Raji (cell line): ENCODE measurements around the gene C4orf50.

ENCODE experiments used
- POLR2A ChIP-seq: IDR thresholded peaks from 2 replicates; pipeline ENCODE4 v1.6.1; 2011; ENCODE audit warnings: low read depth, low read length, control low read depth; ENCODE audit not compliant: insufficient read depth

Gene C4orf50

DNA sequence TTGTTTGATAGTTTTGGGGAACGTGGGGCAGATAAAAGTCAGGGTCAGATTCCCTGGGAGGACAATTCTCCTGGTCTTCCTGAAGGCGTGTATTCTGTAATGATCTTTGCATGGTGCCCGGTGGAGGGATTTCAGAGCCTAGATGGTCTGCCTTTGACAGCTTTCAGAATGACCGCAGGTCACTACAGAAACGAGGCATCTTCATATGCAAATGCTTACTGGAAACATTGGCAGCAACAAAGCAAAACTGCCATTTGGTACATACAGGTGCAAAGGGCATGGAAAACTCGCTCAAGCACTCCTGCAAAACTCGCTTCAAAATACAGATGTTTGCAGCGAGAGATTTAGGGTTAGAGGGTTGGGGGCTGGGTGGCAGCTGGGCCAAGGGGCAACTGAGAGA, 8.8 kb downstream of the C4orf50 start:
- TF ChIP-seq POLR2A: no peak

GRCh38 chr4:6008766-6009385, 9.4 kb downstream of the C4orf50 start:
- no peak for TF ChIP-seq POLR2A

GRCh38 chr4:6008092-6008551, 10.1 kb downstream of the C4orf50 start:
- no peak for TF ChIP-seq POLR2A

GRCh38 chr4:6005175-6005574, 13.1 kb downstream of the C4orf50 start:
- TF ChIP-seq POLR2A: no peak

GRCh38 chr4:6002926-6003325, 15.3 kb downstream of the C4orf50 start:
- TF ChIP-seq POLR2A: no peak

- TF ChIP-seq POLR2A: no peak
Observed at GRCh38 chr4:6002492-6002833, 15.8 kb downstream of the C4orf50 start.

GRCh38 chr4:6001680-6002491, 16.3 kb downstream of the C4orf50 start:
- TF ChIP-seq POLR2A: no peak

- no peak for TF ChIP-seq POLR2A
Observed at GRCh38 chr4:5999830-6000365, 18.3 kb downstream of the C4orf50 start.

DNA sequence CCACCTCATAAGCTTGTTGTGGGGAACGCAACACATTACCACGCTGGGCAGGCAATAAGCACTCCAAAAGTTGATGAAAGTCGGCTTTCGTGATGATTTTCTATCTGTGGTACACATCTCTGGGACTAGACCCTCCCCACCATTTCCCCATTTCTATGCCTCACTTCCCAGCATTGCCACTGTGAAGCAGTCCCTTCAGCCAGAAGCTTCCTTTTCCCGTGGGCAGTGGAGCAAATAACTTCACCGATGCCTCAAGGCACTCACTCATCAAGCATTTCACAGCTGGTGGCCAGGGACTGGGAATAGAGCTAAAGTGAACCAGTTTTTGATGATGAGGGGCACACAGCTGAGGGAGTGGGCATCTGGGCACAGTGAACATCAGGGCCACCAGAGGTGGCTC, 18.9 kb downstream of the C4orf50 start:
- TF ChIP-seq POLR2A: no peak

DNA sequence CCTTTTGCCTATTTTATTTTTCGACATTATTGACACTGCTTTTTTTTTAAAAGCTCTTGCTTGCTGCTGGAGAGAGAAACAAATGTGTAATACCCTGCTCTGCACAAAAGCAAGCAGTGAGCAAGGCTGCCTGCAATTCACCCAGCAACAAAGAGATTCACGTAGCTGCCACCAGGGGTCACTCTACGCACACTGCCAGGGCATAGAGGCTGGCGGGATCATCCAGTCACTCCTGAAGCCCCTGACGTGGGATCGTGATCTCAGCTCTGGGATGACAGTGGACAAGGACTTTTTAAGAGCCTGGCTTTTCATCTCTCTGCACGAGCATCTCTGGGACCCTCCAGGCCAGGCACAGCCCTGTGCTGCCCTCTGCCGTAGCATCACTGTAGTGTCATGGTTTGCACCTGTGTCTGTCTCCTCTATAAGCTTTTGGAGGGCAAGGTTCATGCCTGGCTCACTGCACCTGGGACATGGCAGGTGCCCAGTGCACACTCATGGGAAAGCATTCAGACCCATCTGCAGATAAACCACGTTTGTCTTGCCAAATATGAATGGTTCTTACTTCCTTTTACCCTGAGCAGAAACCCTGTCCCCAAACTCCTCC, 19.8 kb downstream of the C4orf50 start:
- no peak for TF ChIP-seq POLR2A

GRCh38 chr4:5996641-5997040, 21.6 kb downstream of the C4orf50 start:
- TF ChIP-seq POLR2A: no peak

- no peak for TF ChIP-seq POLR2A
Observed at GRCh38 chr4:5995901-5996623, 22.2 kb downstream of the C4orf50 start.

DNA sequence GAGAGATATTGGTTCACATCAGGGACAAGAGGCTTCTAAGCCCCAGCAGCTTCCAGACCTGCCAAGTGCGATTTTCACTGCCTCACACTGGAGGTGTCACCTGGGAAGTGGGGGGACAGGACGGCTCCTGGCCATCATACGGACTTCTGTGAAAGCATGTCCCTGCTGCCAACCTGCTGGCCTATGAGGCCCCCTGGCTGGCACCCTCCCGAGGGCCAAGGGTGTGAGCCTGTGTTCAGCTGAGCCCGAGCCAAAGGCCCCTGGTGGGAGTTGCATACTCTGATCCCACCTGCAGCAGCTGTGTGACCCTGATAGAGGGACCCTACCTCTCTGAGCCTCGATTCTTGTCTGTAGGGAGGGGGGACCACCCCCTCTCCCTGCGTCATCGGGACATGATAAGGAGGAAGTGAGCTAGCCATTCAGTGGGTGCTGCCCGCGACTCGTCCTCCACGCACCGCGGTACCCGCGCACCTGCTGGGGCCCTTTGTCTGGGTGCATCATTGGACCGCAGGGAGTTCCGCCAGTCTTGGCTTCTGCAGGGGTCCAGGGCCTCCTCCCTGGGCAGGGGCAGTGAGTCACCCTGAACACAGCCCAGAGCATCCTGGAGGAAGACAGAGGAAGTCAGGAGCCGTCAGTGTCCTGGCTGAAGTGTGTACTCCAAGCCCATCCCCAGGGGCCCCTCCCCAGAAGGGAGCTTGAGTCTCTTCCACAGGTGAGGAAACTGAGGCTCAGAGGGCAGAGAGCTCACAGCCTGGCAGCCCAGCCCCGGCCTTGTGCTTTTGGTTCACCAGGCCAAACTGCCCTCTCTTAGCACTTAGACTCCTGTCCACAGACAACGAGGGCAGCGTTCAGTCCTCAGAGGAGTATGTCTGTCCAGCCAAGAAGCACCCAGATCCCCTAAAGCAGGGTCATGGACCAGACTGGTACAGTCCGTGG, 24.1 kb downstream of the C4orf50 start:
- TF ChIP-seq POLR2A: no peak

DNA sequence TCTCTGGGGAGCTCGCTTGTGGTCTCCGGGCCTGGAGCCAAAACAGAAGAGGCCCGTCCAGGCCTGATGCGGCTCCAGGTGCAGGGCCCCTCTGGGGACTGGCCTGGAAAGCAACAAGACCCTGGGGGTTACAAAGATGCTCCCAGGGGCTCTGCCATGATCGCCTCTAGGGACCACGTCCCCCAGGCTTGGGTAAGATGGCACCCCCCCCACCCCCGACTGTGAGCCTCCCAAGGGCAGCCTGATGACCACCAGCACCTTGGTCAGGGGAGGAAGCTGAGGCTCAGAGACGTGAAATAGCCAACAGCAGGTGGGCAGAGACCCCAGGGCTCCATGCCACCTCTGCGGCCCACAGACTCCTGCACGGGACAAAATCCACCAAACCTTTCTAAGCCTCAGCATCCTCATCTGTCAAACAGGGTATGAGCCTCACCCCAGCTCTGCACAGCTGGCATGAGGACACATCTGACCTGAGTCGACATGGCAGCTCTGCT, 25.4 kb downstream of the C4orf50 start:
- TF ChIP-seq POLR2A: no peak

GRCh38 chr4:5992171-5992827, 25.9 kb downstream of the C4orf50 start:
- no peak for TF ChIP-seq POLR2A
